ENCODE data around the gene ZNF441. TPM values are rescaled to one million over a fixed set of nuclear protein-coding genes. Genes with fewer than 3 reads are reported as not detected.

The ZNF441 gene
- total and polyA plus RNA-seq, 10 of the 15 experiments (the other 5 are each of a cell fraction or from before 2014, with no cell fraction given) = 1.0 to 9.4 (median 4.3) TPM

GRCh38 chr19:11766597-11767591, at the start of gene ZNF441 (continued):
- TF ChIP-seq ZNF687 (IDR thresholded peaks at IDR 0.05) (no peak), NR2C1 (IDR thresholded peaks at IDR 0.05) (peak; percentile 62; the same call in 1 of the 2 replicates), KLF5 (IDR thresholded peaks at IDR 0.05; ENCODE audit: partially characterized antibody) (no peak), FOS (IDR thresholded peaks at IDR 0.05; ENCODE audit: borderline replicate concordance, extremely low read depth, insufficient read length) (no peak)

DNA sequence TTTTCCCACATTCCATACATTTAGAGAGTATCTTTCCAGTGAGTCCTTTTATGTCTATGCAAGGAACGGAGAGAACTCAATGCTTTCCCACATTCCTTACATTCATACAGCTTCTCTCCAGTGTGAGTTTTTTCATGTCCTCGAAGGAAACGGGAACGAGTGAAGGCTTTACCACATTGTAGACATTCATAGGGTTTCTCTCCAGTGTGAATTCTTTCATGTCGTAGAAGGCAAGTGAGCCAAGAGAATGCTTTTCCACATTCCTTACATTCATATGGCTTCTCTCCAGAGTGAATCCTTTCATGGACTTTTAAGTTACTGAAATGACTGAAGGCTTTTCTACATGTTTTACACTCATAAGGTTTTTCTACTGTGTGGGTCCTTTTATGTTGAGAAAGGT, 45.1 kb upstream of the ZNF441 start:
- 99% methylated on average over 5 of the region's 5 CpGs for WGBS (ENCODE audit: insufficient coverage, insufficient replicate concordance, low lambda C conversion rate, missing lambda C conversion rate)
- no peak overlapping the region for H3K4me3 ChIP-seq
- no peaks in the 10 kb centered on the region for H3K79me2 ChIP-seq (ENCODE audit: control insufficient read depth, insufficient read depth, low read length)
- ChIA-PET POLR2A (no interaction called here), CTCF (no interaction called here), SMC1A (ENCODE audit: uncharacterized antibody, unreplicated experiment) (no interaction called here), RAD21 (ENCODE audit: unreplicated experiment) (no interaction called here)
- peaks cover 2 to 15% of the 10 kb centered on the region in 2 experiments; a peak in 3 of 4 replicates for H3K36me3 ChIP-seq (ENCODE audit: control insufficient read depth in 2 of 2, insufficient read depth in 2 of 2, low read length in 1 of 2)
- in situ Hi-C loops (cut with MboI) = no loop called here
- H3K9ac ChIP-seq (ENCODE audit: control insufficient read depth, insufficient read depth, low read length) = no peak overlapping the region
- intact Hi-C loops (cut with micrococcal nuclease; ENCODE audit: unreplicated experiment) = no loop called here
- H3K9me3 ChIP-seq (replicated peaks; ENCODE audit: control insufficient read depth, insufficient read depth, low read length) = peaks cover 37% of the 10 kb centered on the region
- H3K27me3 ChIP-seq (replicated peaks in 1 of 2; ENCODE audit: control insufficient read depth in 2 of 2, insufficient read depth in 2 of 2, low read length in 1 of 2) = no peaks in the 10 kb centered on the region
- H3K27ac ChIP-seq (ENCODE audit: control insufficient read depth, insufficient read depth) = no peak overlapping the region
- ATAC-seq = no peak
- FAIRE-seq = no peak
- BruUV-seq (replicated peaks) = no TSS peak
- no peaks in the 10 kb centered on the region for H3K4me1 ChIP-seq (ENCODE audit: control insufficient read depth, insufficient read depth, low read length)
- no peak overlapping the region for H2AFZ ChIP-seq (ENCODE audit: control insufficient read depth, low read depth, low read length)
- DNase-seq (ENCODE audit: low read depth, low spot score) = no peak
- no peak overlapping the region for H3K4me2 ChIP-seq (ENCODE audit: control insufficient read depth, insufficient read depth)
- no peaks in the 10 kb centered on the region for H4K20me1 ChIP-seq (ENCODE audit: control insufficient read depth, insufficient read depth)
- no peak for TF ChIP-seq NBN (IDR thresholded peaks at IDR 0.05)
- TF ChIP-seq RB1 (IDR thresholded peaks at IDR 0.05; ENCODE audit: borderline replicate concordance) = no peak
- TF ChIP-seq, protein P1, sequence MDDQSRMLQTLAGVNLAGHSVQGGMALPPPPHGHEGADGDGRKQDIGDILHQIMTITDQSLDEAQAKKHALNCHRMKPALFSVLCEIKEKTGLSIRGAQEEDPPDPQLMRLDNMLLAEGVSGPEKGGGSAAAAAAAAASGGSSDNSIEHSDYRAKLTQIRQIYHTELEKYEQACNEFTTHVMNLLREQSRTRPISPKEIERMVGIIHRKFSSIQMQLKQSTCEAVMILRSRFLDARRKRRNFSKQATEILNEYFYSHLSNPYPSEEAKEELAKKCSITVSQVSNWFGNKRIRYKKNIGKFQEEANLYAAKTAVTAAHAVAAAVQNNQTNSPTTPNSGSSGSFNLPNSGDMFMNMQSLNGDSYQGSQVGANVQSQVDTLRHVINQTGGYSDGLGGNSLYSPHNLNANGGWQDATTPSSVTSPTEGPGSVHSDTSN (IDR thresholded peaks at IDR 0.05; ENCODE audit: insufficient replicate concordance, low read depth, low read length) = no peak
- no peak for TF ChIP-seq CBX3 (IDR thresholded peaks at IDR 0.05; ENCODE audit: borderline replicate concordance, low read depth)
- TF ChIP-seq ZNF687 (IDR thresholded peaks at IDR 0.05) = no peak
- no peak for TF ChIP-seq EP300 (IDR thresholded peaks at IDR 0.05; ENCODE audit: borderline replicate concordance in 1 of 2, control insufficient read depth in 1 of 2, low read depth in 2 of 2, low read length in 2 of 2)
